Erythroblast (primary cell): Measurements from ENCODE around the gene ABLIM2.

ENCODE experiments used
- GATA1 ChIP-seq: IDR thresholded peaks from 2 replicates; pipeline ENCODE4 v1.6.1; 2011; ENCODE audit warnings: low read depth, mild to moderate bottlenecking, control low read depth, low read length, moderate library complexity
- POLR2A ChIP-seq: IDR thresholded peaks from 2 replicates; pipeline ENCODE4 v1.6.1; 2011; ENCODE audit warnings: mild to moderate bottlenecking, low read length

DNA sequence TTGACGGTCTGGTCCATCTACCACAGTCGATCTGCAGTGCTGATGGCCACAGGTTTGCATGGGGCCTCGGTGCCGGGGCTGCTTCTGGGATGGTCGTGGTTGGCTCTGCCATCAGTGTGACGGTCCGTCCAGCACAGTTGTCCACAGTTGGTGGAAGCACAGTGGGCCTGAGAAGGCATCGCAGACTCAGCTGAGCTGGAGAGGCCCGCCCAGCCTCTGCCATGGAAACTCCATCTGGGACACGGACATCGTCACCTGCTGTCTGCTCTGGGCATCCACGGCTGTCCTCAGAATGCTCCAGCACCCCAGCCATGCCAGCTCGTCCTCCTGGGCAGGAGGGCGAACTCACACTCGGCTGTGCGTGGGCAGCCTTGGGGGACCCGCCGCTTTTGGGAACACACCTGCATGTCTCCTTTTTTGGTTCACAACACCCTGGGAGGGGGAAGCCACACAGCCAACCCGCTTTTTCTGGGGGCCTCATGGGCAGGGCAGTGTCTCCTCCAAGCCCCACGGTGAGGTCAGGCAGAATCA is 33.0 kb downstream of the ABLIM2 start:
- TF ChIP-seq POLR2A (no peak), GATA1 (no peak)
